GM15510 (cell line): ENCODE results near the gene PLA2G7.

Experiments
- POLR2A ChIP-seq: IDR thresholded peaks from 3 replicates; pipeline ENCODE4 v1.6.1; 2011; ENCODE audit warnings: borderline replicate concordance; ENCODE audit not compliant: insufficient read length; ENCODE audit errors: extremely low read depth

The PLA2G7 gene

GRCh38 chr6:46720401-46720800, 14.8 kb downstream of the PLA2G7 start:
- no peak for TF ChIP-seq POLR2A

GRCh38 chr6:46719099-46719498, 16.1 kb downstream of the PLA2G7 start:
- no peak for TF ChIP-seq POLR2A

- TF ChIP-seq POLR2A, result no peak
Measured at GRCh38 chr6:46715141-46715540, 20.0 kb downstream of the PLA2G7 start.

GRCh38 chr6:46711491-46711890, 23.7 kb downstream of the PLA2G7 start:
- no peak for TF ChIP-seq POLR2A

GRCh38 chr6:46706464-46706863, 28.7 kb downstream of the PLA2G7 start:
- no peak for TF ChIP-seq POLR2A

GRCh38 chr6:46704562-46704961, 30.6 kb downstream of the PLA2G7 start:
- TF ChIP-seq POLR2A, result no peak

- TF ChIP-seq POLR2A, result no peak
Measured at GRCh38 chr6:46699970-46700369, 35.2 kb downstream of the PLA2G7 start.

- TF ChIP-seq POLR2A, result no peak
Measured at GRCh38 chr6:46690911-46691451, 44.2 kb downstream of the PLA2G7 start.

- TF ChIP-seq POLR2A, result no peak
Measured at GRCh38 chr6:46690141-46690755, 44.9 kb downstream of the PLA2G7 start.

GRCh38 chr6:46689657-46690056, 45.5 kb downstream of the PLA2G7 start:
- no peak for TF ChIP-seq POLR2A

- TF ChIP-seq POLR2A, result no peak
Measured at GRCh38 chr6:46688966-46689335, 46.2 kb downstream of the PLA2G7 start.

GRCh38 chr6:46688117-46688965, 46.8 kb downstream of the PLA2G7 start:
- no peak for TF ChIP-seq POLR2A

GRCh38 chr6:46687619-46688097, 47.5 kb downstream of the PLA2G7 start, which contains the start of gene TDRD6:
TSS of gene TDRD6 (plus strand) at chr6:46687885. CDS start at chr6:46688129, 244 bp downstream.
- no peak for TF ChIP-seq POLR2A

GRCh38 chr6:46684771-46685170, 50.4 kb downstream of the PLA2G7 start:
- TF ChIP-seq POLR2A, result no peak

- no peak for TF ChIP-seq POLR2A
Measured at GRCh38 chr6:46677314-46677654, 57.9 kb downstream of the PLA2G7 start.
